ENCODE data around the gene GALNT18.

DNA sequence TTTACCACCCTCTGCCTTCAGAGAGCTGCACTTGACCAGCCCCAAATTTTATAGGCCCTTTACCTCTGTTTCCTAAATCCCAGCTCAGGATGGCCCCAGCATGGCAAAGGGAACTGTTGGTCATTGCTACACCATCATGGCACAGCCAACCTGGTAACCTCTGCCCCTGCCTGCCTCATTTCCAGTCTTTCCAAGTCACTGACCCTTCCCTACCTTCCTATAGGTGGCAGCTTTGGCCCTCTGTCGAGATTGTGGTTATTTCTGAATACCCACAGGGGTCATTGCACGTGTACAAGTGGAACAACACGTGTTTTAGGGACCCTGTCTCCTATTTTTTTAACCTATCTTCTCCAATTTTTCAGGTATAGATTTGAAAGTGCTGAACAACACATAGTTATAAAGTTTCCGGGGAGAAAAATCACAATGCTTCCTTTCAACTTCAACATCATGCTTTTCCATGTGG is 2.8 kb downstream of the GALNT18 start:
- TF ChIP-seq CTCF (IDR thresholded peaks at IDR 0.05) = peak in 2 of 4 donors; percentile 12 to 17
- TF ChIP-seq POLR2A (IDR thresholded peaks at IDR 0.05) = no peak

Data from right lobe of liver (tissue), 4 donors.